Naive thymus-derived CD8-positive, alpha-beta T cell (primary cell): ENCODE data around the gene ARHGAP4. TPM values are rescaled to one million over a fixed set of nuclear protein-coding genes. Genes with fewer than 3 reads are reported as not detected.

Experiments used
- ATAC-seq, 2 donors: fragments of 150-1000 bp; cut with Tn5 transposase in 1 of 2; sonication (Bioruptor Pico), chemical (Tn5 transposase) in 1 of 2; 1 replicate in 1 of 2; 2 replicates in 1 of 2; pipeline ENCODE4 v1.10.0; 2021; ENCODE audit warnings: mild to moderate bottlenecking in 2 of 2, moderate library complexity in 2 of 2
- POLR2A ChIA-PET: fragments of 350-600 bp; sonication (Branson Sonifier 250); formaldehyde crosslinking; loops from one replicate; lab custom pipeline; 2021; ENCODE audit warnings: antibody characterized with exemption; lab: Charles Lee
- DNase-seq, 10 donors: peaks; one replicate each; pipeline versions ENCODE4 v3.0.0 to v3.0.0-alpha.2; 2020 to 2022
- H3K27ac Mint-ChIP-seq, 10 donors: one replicate each; pipeline ENCODE4 v1.8.0; 2020 to 2022; ENCODE audit warnings: mild to moderate bottlenecking in 10 of 10, mixed read lengths in 10 of 10, moderate library complexity in 4 of 10, inconsistent platforms in 1 of 10
- H3K27me3 Mint-ChIP-seq, 5 donors: one replicate each; pipeline ENCODE4 v1.8.0; 2021 to 2022; ENCODE audit warnings: mixed read lengths in 5 of 5
- H3K36me3 Mint-ChIP-seq, 3 donors: one replicate each; pipeline ENCODE4 v1.8.0; 2020 to 2022; ENCODE audit warnings: mixed read lengths in 3 of 3, mild to moderate bottlenecking in 2 of 3, inconsistent platforms in 1 of 3
- H3K4me1 Mint-ChIP-seq, 4 donors: one replicate each; pipeline ENCODE4 v1.8.0; 2021 to 2022; ENCODE audit warnings: mixed read lengths in 4 of 4
- H3K4me3 Mint-ChIP-seq, 10 donors: one replicate each; pipeline ENCODE4 v1.8.0; 2020 to 2022; ENCODE audit warnings: mild to moderate bottlenecking in 10 of 10, mixed read lengths in 10 of 10, moderate library complexity in 6 of 10, inconsistent platforms in 1 of 10
- H3K9me3 Mint-ChIP-seq, 9 donors: one replicate each; pipeline ENCODE4 v1.8.0; 2020 to 2022; ENCODE audit warnings: mixed read lengths in 9 of 9, mild to moderate bottlenecking in 3 of 9, inconsistent platforms in 1 of 9, moderate library complexity in 1 of 9
- polyA plus RNA-seq, 3 donors: library from polyadenylated mRNA; unstranded; fragments of 300-500 nt; fragmentation: Illumina TruSeq; gene quantifications; one replicate each; pipeline ENCODE4 v1.2.3, GENCODE V29; 2021
- total RNA-seq, 8 experiments: library from RNA in 2 of 8; stranded (reverse) in 2 of 8; gene quantifications; one replicate each; pipeline ENCODE4 v1.2.3 and lab custom pipeline; 2021 to 2026

ARHGAP4 gene
- total and polyA plus RNA-seq, 5 experiments from 2014 or later, result 58.9 to 353 (median 112) TPM

- no peak overlapping the region for H3K4me3 Mint-ChIP-seq
- POLR2A ChIA-PET, result no interaction called here
- no peak overlapping the region for H3K27ac Mint-ChIP-seq
- H3K27me3 Mint-ChIP-seq, result peaks cover 5 to 43% (median 10%) of the 10 kb centered on the region in 5 donors
- no peaks in the 10 kb centered on the region for H3K9me3 Mint-ChIP-seq
- peaks cover 4 to 12% (median 9%) of the 10 kb centered on the region in 4 donors for H3K4me1 Mint-ChIP-seq
- no peaks in the 10 kb centered on the region for H3K36me3 Mint-ChIP-seq
- no peak for DNase-seq
- no peak for ATAC-seq
Measured at GRCh38 chrX:153883163-153883843, 42.8 kb downstream of the ARHGAP4 start.

- Mint-ChIP-seq H3K9me3 (no peaks in the 10 kb centered on the region), H3K27me3 (peaks cover 8 to 47% (median 13%) of the 10 kb centered on the region in 5 donors), H3K4me3 (peak overlapping the region in 1 of 10 donors; percentile 37), H3K27ac (no peak overlapping the region), H3K4me1 (peaks cover 8 to 18% (median 15%) of the 10 kb centered on the region in 4 donors), H3K36me3 (no peaks in the 10 kb centered on the region)
- ATAC-seq, result no peak
- POLR2A ChIA-PET, result no interaction called here
- no peak for DNase-seq
Measured at GRCh38 chrX:153882557-153882956, 43.5 kb downstream of the ARHGAP4 start.

GRCh38 chrX:153882086-153882498 is 44.0 kb downstream of the ARHGAP4 start:
- H3K4me1 Mint-ChIP-seq, result peaks cover 8 to 19% (median 15%) of the 10 kb centered on the region in 4 donors
- H3K4me3 Mint-ChIP-seq, result peak overlapping the region in 1 of 10 donors; percentile 37
- no peak for DNase-seq
- no peaks in the 10 kb centered on the region for H3K9me3 Mint-ChIP-seq
- H3K36me3 Mint-ChIP-seq, result no peaks in the 10 kb centered on the region
- peaks cover 8 to 47% (median 13%) of the 10 kb centered on the region in 5 donors for H3K27me3 Mint-ChIP-seq
- no peak overlapping the region for H3K27ac Mint-ChIP-seq
- ATAC-seq, result no peak
- POLR2A ChIA-PET, result no interaction called here

GRCh38 chrX:153881281-153881680 is 44.8 kb downstream of the ARHGAP4 start:
- Mint-ChIP-seq H3K9me3 (peaks cover 0 to under 1% (median 0%) of the 10 kb centered on the region in 9 donors), H3K4me3 (no peak overlapping the region), H3K27me3 (peaks cover 9 to 49% (median 15%) of the 10 kb centered on the region in 5 donors), H3K4me1 (peaks cover 8 to 19% (median 15%) of the 10 kb centered on the region in 4 donors), H3K27ac (no peak overlapping the region), H3K36me3 (no peaks in the 10 kb centered on the region)
- POLR2A ChIA-PET, result no interaction called here
- no peak for ATAC-seq
- no peak for DNase-seq

GRCh38 chrX:153880440-153880815 is 45.6 kb downstream of the ARHGAP4 start:
- POLR2A ChIA-PET, result no interaction called here
- peaks cover 0 to 3% (median 0%) of the 10 kb centered on the region in 9 donors for H3K9me3 Mint-ChIP-seq
- H3K4me3 Mint-ChIP-seq, result no peak overlapping the region
- H3K36me3 Mint-ChIP-seq, result no peaks in the 10 kb centered on the region
- H3K4me1 Mint-ChIP-seq, result peaks cover 8 to 19% (median 16%) of the 10 kb centered on the region in 4 donors
- DNase-seq (no peak), ATAC-seq (no peak)
- no peak overlapping the region for H3K27ac Mint-ChIP-seq
- peaks cover 11 to 52% (median 18%) of the 10 kb centered on the region in 5 donors for H3K27me3 Mint-ChIP-seq

- ATAC-seq (no peak), DNase-seq (no peak)
- Mint-ChIP-seq H3K36me3 (no peaks in the 10 kb centered on the region), H3K4me1 (peaks cover 9 to 19% (median 16%) of the 10 kb centered on the region in 4 donors), H3K9me3 (peaks cover 0 to 4% (median 0%) of the 10 kb centered on the region in 9 donors), H3K27ac (no peak overlapping the region), H3K4me3 (no peak overlapping the region), H3K27me3 (peaks cover 11 to 53% (median 18%) of the 10 kb centered on the region in 5 donors)
- POLR2A ChIA-PET, result interaction anchor here (0.6 kb wide), 1 partner anchor 156 kb away, joined by 5 read pairs; the partner anchor contains the start of gene BCAP31
Measured at GRCh38 chrX:153879741-153880439, 46.2 kb downstream of the ARHGAP4 start.

GRCh38 chrX:153878969-153879653 is 47.0 kb downstream of the ARHGAP4 start:
- no peak overlapping the region for H3K4me3 Mint-ChIP-seq
- H3K9me3 Mint-ChIP-seq, result peaks cover 0 to 5% (median 0%) of the 10 kb centered on the region in 9 donors
- H3K36me3 Mint-ChIP-seq, result no peaks in the 10 kb centered on the region
- peak in 1 of 2 donors; percentile 42 for ATAC-seq
- no peak overlapping the region for H3K27ac Mint-ChIP-seq
- H3K27me3 Mint-ChIP-seq, result peaks cover 9 to 49% (median 15%) of the 10 kb centered on the region in 5 donors
- POLR2A ChIA-PET, result no interaction called here
- peaks cover 9 to 19% (median 15%) of the 10 kb centered on the region in 4 donors for H3K4me1 Mint-ChIP-seq
- DNase-seq, result no peak

GRCh38 chrX:153878345-153878744 is 47.7 kb downstream of the ARHGAP4 start:
- no peaks in the 10 kb centered on the region for H3K36me3 Mint-ChIP-seq
- H3K4me1 Mint-ChIP-seq, result peaks cover 9 to 19% (median 15%) of the 10 kb centered on the region in 4 donors
- DNase-seq (no peak), ATAC-seq (no peak)
- H3K27ac Mint-ChIP-seq, result peak overlapping the region in 2 of 10 donors; percentile 43 to 56
- H3K27me3 Mint-ChIP-seq, result peaks cover 9 to 43% (median 15%) of the 10 kb centered on the region in 5 donors
- peaks cover 0 to 5% (median 0%) of the 10 kb centered on the region in 9 donors for H3K9me3 Mint-ChIP-seq
- POLR2A ChIA-PET, result no interaction called here
- peak overlapping the region in 3 of 10 donors; percentile 31 to 57 (median 39) for H3K4me3 Mint-ChIP-seq

- H3K4me3 Mint-ChIP-seq, result peak overlapping the region in 2 of 10 donors; percentile 24 to 57
- ATAC-seq, result no peak
Measured at GRCh38 chrX:153877571-153878261, 48.3 kb downstream of the ARHGAP4 start.

GRCh38 chrX:153876112-153876491 is 50.0 kb downstream of the ARHGAP4 start:
- POLR2A ChIA-PET, result interaction anchor here (1.0 kb wide), 1 partner anchor 50 kb away, joined by 5 read pairs; the partner anchor contains the start of gene ARHGAP4
- no peak overlapping the region for H3K4me3 Mint-ChIP-seq
- H3K27ac Mint-ChIP-seq, result peak overlapping the region in 2 of 10 donors; percentile 24 to 73
- peaks cover 8 to 32% (median 18%) of the 10 kb centered on the region in 5 donors for H3K27me3 Mint-ChIP-seq
- H3K4me1 Mint-ChIP-seq, result peaks cover 11 to 19% (median 15%) of the 10 kb centered on the region in 4 donors
- no peak for DNase-seq
- H3K36me3 Mint-ChIP-seq, result no peaks in the 10 kb centered on the region
- peaks cover 0 to 5% (median 0%) of the 10 kb centered on the region in 9 donors for H3K9me3 Mint-ChIP-seq
- ATAC-seq, result no peak

More at GRCh38 chrX:153877571-153878261, 48.3 kb downstream of the ARHGAP4 start:
- Mint-ChIP-seq H3K27me3 (peaks cover 9 to 38% (median 15%) of the 10 kb centered on the region in 5 donors), H3K27ac (peak overlapping the region in 3 of 10 donors; percentile 37 to 56 (median 43)), H3K9me3 (peaks cover 0 to 5% (median 0%) of the 10 kb centered on the region in 9 donors), H3K36me3 (no peaks in the 10 kb centered on the region), H3K4me1 (peaks cover 10 to 19% (median 15%) of the 10 kb centered on the region in 4 donors)
- POLR2A ChIA-PET, result no interaction called here
- DNase-seq, result no peak

GRCh38 chrX:153875391-153876111 is 50.5 kb downstream of the ARHGAP4 start:
- H3K27ac Mint-ChIP-seq, result peak overlapping the region in 2 of 10 donors; percentile 64 to 84
- H3K36me3 Mint-ChIP-seq, result no peaks in the 10 kb centered on the region
- POLR2A ChIA-PET, result interaction anchor here (1.0 kb wide), 1 partner anchor 51 kb away, joined by 5 read pairs; the partner anchor contains the start of gene ARHGAP4

More at GRCh38 chrX:153875391-153876111, 50.5 kb downstream of the ARHGAP4 start:
- peak overlapping the region in 2 of 10 donors; percentile 32 to 63 for H3K4me3 Mint-ChIP-seq
- ATAC-seq (peak; percentile 70 to 82), DNase-seq (peak; percentile 51 to 76 (median 68))
- H3K27me3 Mint-ChIP-seq, result peaks cover 6 to 29% (median 18%) of the 10 kb centered on the region in 5 donors
- peaks cover 0 to 5% (median 0%) of the 10 kb centered on the region in 9 donors for H3K9me3 Mint-ChIP-seq
- peaks cover 11 to 19% (median 15%) of the 10 kb centered on the region in 4 donors for H3K4me1 Mint-ChIP-seq
